Hepatic stellate cell (primary cell): ENCODE results near the gene CTCF.

Experiments used
- DNase-seq: peaks from one replicate; pipeline ENCODE4 v3.0.0; 2011; ENCODE audit warnings: low spot score

CTCF gene

DNA sequence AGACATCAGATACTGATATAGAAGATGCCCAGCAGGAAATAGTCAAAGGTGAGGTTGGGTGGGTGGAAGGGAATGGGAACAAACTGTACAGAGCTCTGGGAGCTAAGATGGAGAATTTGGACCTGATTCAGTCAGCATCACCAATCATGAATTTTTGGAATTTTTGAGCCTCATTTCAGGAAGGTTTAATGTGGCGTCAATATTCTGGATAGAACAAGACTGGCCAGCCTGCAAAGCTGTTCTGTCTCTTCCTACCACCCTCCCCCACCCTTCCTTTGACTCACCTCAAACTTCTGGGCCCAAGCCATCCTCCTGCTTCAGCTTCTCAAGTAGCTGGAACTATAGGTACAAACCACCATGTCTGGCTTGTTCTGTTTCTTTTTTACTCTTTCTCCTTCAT lies 32.6 kb downstream of the CTCF start:
- DNase-seq = no peak

DNA sequence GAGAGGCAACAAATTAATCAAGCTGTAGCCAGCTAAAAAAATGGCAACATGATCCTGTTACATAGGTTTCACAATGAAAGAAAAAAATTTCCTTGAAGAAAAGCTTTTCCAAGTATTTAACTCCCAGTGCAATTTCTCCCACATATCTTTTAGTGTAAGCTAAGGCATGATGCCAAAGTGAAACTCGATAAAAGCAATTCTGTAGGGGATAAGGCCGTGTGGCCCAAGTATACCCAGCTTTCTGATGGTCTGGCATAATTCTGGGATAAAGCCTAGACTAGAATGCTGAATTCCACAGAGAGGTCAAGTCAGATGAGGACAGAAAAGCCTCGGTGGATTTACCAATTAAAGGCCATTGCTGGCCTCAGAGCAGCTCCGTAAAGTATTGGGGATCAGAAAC lies 36.2 kb downstream of the CTCF start:
- DNase-seq = no peak

DNA sequence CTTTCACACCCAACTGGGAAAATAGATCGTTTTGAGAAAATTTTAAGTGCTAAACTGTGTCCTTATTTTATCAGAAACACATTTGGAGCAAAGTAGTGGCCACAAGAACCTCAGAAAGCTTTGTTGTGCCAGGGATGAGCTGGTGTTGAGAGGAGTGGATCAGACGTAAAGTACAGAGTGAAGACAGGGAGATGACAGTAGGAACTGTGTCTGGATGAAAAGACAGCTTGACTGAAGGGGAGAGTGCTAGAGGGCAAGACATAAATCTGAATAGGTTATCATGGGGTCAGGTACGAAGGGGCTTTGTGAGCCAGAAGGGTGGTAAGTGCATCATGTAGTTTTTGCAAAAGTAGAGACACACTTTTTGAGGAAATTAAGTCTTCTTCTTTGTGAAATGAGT lies 43.3 kb downstream of the CTCF start:
- no peak for DNase-seq

DNA sequence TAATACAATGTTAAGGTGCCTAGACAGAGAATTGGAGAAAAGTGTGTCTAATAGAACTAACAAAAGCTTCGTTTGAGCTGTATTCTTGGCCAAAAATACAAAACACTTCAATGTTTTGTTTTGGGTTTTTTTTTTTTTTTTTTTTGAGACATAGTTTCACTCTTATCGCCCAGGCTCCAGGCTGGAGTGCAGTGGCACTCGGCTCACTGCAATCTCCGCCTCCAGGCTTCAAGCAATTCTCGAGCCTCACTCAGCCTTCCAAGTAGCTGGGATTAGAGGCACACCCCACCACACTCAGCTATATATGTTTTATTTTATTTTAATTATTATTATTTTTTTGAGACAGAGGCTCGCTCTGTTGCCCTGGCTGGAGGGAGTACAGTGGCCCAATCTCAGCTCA lies 44.3 kb downstream of the CTCF start:
- no peak for DNase-seq

DNA sequence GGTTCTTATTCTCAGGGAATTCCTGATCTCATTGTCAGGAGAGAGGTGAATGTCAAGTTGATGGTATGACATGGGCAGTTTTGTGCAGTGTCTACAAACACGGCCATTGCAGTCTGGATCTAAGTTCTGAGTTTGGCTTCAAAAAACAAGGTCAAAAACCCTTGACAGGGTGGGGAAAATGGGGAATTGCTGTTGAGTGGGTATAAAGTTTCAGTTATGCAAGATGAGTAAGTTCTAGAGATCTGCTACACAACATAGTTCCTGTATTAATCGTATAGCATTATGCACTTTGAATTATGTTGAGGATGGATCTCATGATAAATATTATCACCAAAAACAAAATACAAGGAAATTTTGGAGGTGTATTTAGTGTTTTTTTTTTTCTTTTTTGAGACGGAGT lies 46.0 kb downstream of the CTCF start:
- no peak for DNase-seq

DNA sequence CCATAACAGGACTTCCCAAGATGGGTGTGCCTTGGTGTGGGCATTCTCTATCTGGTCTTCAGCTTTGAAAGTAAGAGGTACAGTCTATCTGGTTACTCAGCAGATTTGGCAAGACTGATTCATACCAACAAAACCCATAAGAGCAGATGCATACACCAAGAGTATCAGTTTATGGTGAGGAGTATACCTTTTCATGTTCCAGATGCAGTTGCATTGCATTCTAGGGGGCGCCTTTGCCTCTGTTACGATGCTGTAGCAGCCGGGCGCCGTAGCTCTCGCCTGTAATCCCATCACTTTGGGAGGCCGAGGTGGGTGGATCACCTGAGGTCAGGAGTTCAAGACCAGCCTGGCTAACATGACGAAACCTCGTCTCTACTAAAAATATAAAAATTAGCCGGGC lies 51.5 kb downstream of the CTCF start:
- no peak for DNase-seq

DNA sequence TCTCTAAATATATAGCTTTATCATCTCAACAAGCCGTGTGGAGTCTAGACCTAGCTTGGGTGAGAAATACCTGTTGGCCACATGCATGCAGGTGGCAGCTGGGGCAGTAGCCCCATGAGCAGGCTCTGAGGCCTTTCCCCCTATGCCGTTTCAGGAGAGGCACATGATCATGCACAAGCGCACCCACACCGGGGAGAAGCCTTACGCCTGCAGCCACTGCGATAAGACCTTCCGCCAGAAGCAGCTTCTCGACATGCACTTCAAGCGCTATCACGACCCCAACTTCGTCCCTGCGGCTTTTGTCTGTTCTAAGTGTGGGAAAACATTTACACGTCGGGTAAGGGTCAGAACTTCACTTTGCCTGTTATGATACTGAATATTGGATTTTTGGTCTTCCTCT lies 65.9 kb downstream of the CTCF start:
- no peak for DNase-seq

DNA sequence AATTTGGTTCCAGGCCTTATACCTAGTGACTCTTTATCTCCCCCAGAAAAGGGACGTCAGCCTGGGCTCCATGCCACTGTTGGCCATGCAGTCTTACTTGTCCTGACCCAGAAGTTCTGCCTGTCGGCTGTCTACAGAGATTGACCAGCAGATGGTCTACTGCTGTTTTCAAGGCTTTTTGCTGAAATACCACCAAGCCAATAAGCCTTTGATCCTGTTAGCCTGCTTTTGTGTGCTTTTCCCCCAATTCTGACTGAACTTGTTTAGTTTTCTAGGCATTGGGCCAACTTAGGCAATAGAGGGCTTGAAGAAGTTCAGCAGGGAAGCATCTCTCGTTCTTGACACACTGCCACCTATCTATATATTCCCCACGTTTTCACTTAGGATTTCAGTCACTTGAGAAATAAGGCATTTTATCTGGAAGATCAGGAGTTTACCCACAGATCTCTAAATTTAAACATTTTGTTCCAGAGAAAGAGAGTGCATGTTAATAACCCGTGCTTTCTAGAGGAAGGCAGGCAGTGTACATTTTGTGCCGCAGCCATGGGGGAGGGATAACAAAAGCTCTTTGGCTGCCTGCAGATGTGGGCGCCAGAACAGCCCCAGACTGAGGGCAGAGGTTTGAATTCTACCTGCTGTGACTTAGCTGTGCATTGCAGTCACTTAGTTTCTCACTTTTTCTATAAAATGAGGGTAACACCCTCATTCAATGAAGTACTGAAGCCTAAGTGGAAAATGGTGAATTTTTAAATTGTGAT lies 70.3 kb downstream of the CTCF start:
- DNase-seq = no peak

DNA sequence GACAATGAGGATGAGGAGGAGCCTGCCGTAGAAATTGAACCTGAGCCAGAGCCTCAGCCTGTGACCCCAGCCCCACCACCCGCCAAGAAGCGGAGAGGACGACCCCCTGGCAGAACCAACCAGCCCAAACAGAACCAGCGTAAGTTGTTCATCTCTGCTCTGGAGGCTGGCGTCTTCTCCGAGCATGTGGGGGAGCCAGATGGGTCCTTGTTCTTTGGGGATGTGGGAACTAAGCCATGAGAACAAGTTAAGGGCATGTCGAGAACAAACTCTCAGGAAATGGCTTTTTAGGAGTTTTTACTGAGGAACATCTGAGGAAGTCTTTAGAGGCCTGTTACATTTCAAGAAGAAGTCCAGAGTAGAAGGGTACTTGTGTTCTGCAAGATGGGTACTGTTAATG lies 74.4 kb downstream of the CTCF start:
- no peak for DNase-seq

DNA sequence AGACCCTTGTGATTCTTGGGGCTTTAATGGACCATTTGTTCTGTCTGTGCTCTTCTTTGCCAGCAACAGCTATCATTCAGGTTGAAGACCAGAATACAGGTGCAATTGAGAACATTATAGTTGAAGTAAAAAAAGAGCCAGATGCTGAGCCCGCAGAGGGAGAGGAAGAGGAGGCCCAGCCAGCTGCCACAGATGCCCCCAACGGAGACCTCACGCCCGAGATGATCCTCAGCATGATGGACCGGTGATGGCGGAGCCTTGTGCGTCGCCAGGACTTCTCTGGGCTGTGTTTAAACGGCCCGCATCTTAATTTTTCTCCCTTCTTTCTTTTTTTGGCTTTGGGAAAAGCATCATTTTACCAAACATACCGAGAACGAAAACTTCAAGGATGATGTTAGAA lies 75.3 kb downstream of the CTCF start:
- no peak for DNase-seq

DNA sequence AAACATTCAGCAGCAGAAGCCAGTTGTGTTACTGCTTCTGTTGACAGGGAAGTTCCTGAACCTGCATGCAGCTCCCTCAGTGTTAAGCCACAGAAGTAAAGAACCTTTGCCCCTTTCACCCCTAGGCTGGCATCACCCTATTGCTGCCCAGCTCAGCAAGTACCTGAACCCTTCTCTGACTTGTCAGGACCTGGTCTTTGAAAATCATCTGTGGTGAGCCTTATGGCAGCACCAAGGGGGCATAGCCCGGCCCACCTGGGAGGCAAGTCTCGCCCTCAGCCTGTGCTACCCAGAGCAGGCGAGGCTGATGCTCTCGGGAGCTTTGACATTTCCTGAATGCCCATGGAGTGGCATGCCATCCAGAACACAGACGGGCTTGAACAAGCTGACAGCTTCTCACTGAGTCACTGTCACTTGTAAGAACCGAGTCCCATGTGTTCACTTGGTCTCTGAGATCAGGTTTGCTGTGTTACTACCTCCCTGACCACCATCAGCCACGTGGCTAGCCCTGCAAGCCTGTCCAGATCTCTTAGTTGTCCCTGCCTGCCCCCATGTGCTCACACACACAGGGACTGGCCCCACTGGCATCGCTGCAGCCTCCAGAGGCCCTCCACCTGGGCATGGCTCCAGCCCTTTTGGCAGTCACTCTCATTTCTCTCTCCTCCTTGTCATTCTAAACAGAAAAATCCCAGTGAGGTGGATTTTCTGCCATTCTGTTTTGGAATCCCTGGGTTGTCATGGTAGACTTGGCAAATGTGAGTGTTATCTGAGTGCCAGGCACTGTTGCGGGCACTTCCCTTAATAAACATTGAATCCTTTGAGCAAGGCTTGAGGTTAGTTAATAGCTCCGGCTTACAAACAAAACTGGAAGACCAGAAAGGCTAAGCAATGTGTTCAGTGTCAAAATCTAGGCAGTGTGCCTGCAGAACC lies 79.7 kb downstream of the CTCF start:
- DNase-seq = peak; percentile 49

DNA sequence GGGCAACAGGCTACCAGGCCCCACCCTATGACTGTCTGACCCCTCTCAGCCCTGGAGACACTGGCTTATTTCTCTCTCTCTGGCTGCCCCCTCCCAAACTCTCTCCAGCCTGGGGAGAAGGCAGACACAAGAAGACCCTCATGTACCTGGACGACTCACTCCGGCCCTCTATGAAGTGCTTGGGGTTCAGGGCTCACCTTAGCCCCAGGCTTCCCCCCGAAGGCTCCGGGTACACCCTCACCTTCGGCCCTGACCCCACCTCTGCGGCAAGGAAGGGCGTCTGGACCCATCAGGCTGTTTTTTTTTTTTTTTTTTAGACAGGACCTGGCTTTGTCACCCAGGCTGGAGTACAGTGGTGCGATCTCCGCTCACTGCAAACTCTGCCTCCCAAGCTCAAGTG lies 81.7 kb downstream of the CTCF start:
- no peak for DNase-seq

DNA sequence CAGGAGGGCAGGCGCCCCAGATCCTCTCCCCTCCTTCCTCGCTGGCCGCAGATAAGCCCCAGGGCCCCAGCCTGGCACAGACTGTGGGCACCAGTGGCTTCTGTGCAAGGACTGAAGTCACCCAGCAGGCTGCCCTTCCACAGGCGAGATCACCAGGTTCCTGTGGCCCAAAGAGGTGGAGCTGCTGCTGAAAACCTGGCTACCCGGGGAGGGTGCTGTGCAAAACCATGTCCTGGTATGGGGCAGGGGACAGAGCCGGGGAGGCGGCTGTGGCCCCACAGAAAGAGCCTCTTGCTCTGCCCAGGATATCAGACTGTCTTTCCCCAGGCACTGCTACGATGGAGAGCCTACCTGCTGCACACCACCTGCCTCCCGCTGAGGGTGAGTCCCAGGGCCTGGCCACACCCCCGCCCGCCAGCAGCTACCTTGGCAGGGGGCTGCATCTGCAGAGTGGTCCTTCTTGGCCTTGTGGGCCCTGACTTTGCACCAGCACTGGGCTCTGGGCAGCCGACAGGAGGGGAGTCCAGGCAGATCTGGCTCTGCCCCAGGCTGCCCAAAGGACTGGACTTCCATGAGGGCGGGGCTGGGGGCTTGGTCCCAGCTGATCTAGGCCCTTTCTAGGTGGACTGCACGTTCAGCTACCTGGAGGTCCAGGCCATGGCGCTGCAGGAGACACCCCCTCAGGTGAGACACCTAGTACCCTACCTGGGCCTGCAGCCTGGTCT lies 83.2 kb downstream of the CTCF start:
- DNase-seq = peak; percentile 9

DNA sequence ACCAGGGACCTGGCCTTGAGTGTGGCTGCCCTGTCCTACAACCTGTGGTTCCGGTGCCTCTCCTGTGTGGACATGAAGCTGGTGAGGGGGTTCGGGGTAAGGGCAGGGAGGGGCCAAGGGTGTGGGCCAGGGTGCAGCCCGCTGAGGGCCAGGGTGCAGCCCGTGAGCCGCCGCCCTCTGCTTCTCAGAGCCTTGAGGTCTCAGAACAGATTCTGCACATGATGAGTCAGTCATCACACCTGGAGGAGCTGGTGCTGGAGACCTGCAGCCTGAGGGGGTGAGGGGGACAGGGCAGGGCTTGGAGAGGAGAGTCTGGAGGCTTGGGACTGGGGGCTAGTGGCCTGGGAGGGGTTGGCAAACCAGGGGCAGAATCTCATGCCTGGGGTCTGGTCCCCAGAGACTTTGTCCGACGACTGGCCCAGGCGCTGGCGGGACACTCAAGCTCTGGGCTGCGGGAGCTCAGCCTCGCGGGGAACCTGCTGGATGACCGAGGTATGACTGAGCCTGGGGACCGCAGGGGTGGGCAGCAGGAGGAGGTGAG lies 84.9 kb downstream of the CTCF start:
- DNase-seq = no peak

DNA sequence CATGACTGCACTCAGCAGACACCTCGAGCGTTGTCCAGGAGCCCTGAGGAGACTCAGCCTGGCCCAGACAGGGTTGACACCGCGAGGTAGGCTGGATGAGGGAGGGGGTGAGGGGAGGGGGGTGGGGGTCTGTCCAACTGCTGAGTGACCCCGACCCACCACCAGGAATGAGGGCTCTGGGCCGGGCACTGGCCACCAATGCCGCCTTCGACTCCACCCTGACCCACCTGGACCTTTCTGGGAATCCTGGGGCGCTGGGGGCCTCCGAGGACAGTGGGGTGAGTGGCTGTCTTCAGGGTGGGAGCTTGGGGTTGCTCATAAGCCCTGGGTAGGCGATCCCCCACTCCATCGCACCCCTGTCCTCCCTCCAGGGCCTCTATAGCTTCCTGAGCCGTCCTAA lies 85.4 kb downstream of the CTCF start:
- no peak for DNase-seq

DNA sequence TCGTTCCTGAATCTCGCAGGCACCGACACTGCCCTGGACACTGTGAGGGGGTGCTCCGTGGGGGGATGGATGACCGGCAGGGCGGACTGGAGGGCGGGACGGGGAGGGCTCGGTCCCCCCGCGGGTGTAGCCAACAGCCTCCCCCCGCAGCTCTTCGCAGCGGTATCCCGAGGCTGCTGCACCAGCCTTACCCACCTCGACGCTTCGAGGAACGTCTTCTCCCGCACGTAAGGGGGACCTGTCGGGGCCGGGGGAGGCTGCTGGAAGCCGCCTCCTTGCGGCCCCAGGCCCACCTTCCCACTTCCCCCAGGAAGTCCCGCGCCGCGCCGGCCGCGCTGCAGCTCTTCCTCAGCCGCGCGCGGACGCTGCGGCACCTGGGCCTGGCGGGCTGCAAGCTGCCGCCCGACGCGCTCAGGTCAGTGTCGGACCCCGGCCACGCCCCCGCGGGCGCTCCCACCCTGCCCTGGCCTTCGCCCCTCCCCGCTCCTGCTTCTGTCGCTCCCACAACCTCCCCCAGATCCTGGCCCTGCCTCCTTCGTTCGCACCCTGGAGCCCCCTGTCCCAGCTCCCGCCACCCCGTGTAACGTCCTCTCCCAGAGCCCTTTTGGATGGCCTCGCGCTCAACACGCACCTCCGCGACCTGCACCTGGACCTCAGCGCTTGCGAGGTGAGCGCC lies 85.9 kb downstream of the CTCF start:
- DNase-seq = no peak

DNA sequence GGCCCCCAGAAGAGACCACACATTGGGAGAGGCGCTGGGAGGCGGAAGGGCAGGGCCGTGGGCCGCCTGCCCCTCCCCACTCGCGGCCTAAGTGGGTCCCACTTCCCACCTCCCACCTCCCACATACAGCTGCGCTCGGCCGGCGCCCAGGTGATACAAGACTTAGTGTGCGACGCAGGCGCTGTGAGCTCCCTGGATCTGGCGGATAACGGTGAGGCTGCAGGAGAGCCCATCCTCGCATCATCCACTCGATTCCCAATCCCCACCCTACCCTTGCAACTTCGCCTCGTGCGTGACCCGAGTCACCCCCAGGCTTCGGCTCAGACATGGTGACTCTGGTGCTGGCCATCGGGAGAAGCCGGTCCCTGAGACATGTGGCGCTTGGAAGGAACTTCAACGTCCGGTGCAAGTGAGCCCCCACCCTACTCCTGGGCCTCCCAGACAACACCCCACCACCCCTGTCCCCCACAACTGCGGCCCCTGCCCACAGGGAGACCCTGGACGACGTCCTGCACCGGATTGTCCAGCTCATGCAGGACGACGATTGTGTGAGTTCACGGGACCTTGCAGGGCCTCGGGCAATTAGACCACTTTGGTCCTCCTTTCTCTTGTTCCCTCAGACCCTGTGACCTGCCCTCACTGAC lies 86.6 kb downstream of the CTCF start:
- DNase-seq = no peak

DNA sequence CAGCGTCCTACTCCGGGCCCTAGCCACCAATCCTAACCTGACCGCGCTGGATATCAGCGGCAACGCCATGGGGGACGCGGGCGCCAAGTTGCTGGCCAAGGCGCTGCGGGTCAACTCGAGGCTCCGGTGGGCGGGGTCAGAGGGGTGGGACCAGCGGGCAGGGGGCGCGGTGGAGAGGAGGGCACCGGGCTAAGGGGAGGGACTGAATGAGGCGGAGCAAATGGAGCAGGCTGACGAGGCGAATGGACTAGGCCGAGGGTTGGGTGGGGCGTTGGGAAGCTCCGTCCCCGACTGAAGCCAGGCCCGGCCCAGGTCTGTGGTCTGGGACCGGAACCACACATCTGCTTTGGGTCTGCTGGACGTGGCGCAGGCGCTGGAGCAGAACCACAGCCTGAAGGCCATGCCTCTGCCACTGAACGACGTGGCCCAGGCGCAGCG lies 87.2 kb downstream of the CTCF start:
- DNase-seq = peak; percentile 62

DNA sequence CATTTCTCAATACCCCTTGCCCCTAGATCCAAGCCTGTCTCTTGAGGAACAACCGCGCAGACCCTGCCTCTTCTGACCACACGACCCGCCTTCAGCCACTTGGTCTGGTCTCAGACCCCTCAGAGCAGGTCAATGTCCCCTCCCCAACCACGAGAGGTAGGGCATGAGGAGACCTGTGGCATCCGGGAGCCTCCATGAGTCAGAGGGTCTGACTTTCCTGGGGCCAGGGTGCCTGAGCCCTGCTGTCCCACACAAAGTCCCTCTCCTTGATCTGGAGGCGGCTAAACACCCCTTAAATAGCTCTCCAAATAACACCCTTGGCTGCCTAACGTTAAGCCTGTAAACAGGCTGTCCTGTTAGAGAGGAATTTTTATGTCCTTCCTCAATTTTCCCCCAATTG lies 87.7 kb downstream of the CTCF start:
- DNase-seq = no peak

DNA sequence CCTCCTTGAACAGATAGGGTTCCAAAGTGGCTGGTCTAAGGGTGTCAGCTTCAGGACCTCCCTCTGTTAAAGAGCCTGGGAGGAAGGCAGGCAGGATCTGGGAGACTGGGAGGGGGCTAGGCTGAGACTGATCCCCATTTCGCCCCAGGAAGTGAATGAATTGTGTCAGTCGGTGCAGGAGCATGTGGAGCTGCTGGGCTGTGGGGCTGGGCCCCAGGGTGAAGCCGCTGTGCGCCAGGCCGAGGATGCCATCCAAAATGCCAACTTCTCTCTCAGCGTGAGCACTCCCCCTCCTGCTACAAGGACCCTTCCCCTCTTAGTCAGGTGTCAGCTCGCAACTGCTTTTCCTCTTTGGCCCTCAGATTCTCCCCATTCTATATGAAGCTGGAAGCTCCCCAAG lies 88.7 kb downstream of the CTCF start:
- DNase-seq = no peak

DNA sequence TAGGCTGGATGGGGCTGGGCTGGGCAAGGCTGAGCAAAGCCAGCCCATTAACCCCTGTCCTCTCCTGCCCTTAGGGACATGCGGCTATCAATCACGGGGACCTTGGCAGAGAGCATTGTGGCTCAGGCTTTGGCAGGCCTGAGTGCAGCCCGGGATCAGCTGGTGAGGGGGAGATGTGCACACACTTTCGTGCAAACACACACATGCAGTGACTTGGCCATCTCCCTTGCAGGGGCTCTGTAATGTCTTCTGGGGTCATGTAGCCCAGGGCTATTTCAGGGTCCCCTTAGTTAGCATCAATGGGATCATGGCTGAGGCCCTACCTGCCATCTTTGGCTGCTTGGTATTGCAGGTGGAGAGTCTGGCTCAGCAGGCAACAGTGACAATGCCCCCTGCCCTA lies 89.5 kb downstream of the CTCF start:
- no peak for DNase-seq
